Measurements from ENCODE around the gene LILRA1. TPM values are rescaled to one million over a fixed set of nuclear protein-coding genes. Genes with fewer than 3 reads are reported as not detected.
"Not testable (repeated sequence)": the region's sequence is repeated elsewhere in the genome, so short reads cannot be mapped to it uniquely, and the experiment has no call there.

Gene LILRA1
- total RNA-seq: 2.2 TPM
- polyA plus RNA-seq (ENCODE audit: insufficient read depth, low read depth, low replicate concordance): 0.43 TPM
- long read RNA-seq, donor 1: 0 reads
- long read RNA-seq, donor 2: 0 reads
- long read RNA-seq, donor 3: 0 reads
- long read RNA-seq, donor 4: 0 reads
- long read RNA-seq, donor 5: 0 reads
- long read RNA-seq, donor 6: 0 reads
- long read RNA-seq, donor 7: 0 reads
- long read RNA-seq, donor 8: 0 reads
- long read RNA-seq, donor 9: 0 reads
- long read RNA-seq, donor 10: 0 reads

DNA sequence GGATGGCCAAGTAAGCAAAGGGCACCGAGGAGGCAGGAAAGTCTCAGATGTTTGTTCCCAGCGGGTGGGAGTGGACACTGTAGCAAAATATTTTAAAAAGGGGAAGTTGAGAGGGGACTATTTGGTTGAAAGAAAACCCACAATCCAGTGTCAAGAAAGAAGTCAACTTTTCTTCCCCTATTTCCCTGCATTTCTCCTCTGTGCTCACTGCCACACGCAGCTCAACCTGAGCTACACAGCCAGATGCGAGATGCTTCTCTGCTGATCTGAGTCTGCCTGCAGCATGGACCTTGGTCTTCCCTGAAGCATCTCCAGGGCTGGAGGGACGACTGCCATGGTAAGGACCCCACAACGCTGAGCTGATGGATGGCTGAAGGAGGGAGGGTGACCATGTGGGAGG lies at the start of gene LILRA1:
Gene LILRA1 (plus strand): TSS at position 188 of the 400 bp plus-strand sequence. CDS start 613 bp downstream, outside the sequence.
- H3K27me3 ChIP-seq (ENCODE audit: control insufficient read depth, insufficient read depth, low read length); H3K4me3 ChIP-seq (ENCODE audit: low read length in 3 of 3); H3K9me3 ChIP-seq (ENCODE audit: control insufficient read depth in 2 of 3, insufficient read depth in 1 of 3, low read length in 3 of 3); H3K36me3 ChIP-seq (ENCODE audit: control insufficient read depth in 2 of 3, insufficient read depth in 3 of 3, low read length in 3 of 3); H3K27ac ChIP-seq (ENCODE audit: low read depth in 2 of 2, low read length in 2 of 2); FAIRE-seq; H3K4me1 ChIP-seq (ENCODE audit: control insufficient read depth in 2 of 3, insufficient read depth in 2 of 3, low read depth in 1 of 3, low read length in 3 of 3); H3K9ac ChIP-seq (ENCODE audit: low read length in 3 of 3); intact Hi-C loops (cut with DNase I): not testable (repeated sequence)
- peak in 1 of 5 donors; percentile 18 for DNase-seq

DNA sequence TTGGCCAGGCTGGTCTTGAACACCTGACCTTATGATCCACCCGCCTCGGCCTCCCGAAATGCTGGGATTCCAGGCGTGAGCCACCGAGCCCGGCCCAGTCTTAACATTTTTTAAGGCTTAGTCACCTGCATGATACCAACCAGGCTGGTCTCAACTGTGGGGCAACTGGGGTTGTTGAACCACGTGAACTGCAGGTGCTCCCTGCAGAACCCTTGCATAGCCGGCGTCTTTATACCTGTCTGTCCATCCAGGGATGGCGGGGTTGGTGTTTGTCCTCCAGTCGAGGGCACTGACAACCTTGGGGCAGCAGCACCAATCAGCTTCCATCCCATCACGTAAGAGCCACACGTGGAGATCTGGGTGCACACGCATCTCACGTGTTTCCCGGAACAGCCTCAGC lies 44.6 kb upstream of the LILRA1 start:
- Histone ChIP-seq H3K9me3 (ENCODE audit: control insufficient read depth in 2 of 3, insufficient read depth in 1 of 3, low read length in 3 of 3) (no peaks in the 10 kb centered on the region), H3K27me3 (ENCODE audit: control insufficient read depth, insufficient read depth, low read length) (no peaks in the 10 kb centered on the region), H3K9ac (ENCODE audit: low read length in 3 of 3) (no peak overlapping the region), H3K4me1 (ENCODE audit: control insufficient read depth in 2 of 3, insufficient read depth in 2 of 3, low read depth in 1 of 3, low read length in 3 of 3) (no peaks in the 10 kb centered on the region), H3K4me3 (ENCODE audit: low read length in 3 of 3) (no peak overlapping the region), H3K36me3 (ENCODE audit: control insufficient read depth in 2 of 3, insufficient read depth in 3 of 3, low read length in 3 of 3) (no peaks in the 10 kb centered on the region), H3K27ac (ENCODE audit: low read depth in 2 of 2, low read length in 2 of 2) (no peak overlapping the region)
- TF ChIP-seq, protein P1, sequence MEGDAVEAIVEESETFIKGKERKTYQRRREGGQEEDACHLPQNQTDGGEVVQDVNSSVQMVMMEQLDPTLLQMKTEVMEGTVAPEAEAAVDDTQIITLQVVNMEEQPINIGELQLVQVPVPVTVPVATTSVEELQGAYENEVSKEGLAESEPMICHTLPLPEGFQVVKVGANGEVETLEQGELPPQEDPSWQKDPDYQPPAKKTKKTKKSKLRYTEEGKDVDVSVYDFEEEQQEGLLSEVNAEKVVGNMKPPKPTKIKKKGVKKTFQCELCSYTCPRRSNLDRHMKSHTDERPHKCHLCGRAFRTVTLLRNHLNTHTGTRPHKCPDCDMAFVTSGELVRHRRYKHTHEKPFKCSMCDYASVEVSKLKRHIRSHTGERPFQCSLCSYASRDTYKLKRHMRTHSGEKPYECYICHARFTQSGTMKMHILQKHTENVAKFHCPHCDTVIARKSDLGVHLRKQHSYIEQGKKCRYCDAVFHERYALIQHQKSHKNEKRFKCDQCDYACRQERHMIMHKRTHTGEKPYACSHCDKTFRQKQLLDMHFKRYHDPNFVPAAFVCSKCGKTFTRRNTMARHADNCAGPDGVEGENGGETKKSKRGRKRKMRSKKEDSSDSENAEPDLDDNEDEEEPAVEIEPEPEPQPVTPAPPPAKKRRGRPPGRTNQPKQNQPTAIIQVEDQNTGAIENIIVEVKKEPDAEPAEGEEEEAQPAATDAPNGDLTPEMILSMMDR (IDR thresholded peaks at IDR 0.05; ENCODE audit: borderline replicate concordance, extremely low read depth, insufficient read depth): no peak
- DNase-seq (no peak), FAIRE-seq (no peak)
- intact Hi-C loops (cut with DNase I): no loop called here

DNA sequence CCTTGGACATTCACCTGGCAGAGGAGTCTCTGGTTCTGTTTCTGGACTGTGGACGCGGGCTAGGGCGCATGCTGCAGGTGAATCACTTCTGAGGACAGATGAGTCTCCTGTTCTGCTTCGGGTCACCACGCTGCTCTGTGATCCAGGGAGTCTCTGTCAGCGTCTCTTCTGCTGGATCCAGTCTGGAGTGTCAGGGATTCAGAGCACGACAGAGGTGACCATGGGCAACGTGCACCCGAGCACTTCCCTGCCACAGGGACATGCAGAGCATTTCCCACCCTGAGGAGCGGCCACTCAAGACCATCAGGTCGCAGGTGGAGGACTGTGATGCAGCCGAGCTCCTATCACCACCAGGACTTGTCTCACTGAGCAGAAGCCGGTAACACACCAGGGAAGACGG lies 44.2 kb upstream of the LILRA1 start:
- DNase-seq (no peak), FAIRE-seq (no peak)
- H3K36me3 ChIP-seq (ENCODE audit: control insufficient read depth in 2 of 3, insufficient read depth in 3 of 3, low read length in 3 of 3): no peaks in the 10 kb centered on the region
- TF ChIP-seq, protein P1 (IDR thresholded peaks at IDR 0.05; ENCODE audit: borderline replicate concordance, extremely low read depth, insufficient read depth): no peak
- H3K9me3 ChIP-seq (ENCODE audit: control insufficient read depth in 2 of 3, insufficient read depth in 1 of 3, low read length in 3 of 3): no peaks in the 10 kb centered on the region
- H3K27ac ChIP-seq (ENCODE audit: low read depth in 2 of 2, low read length in 2 of 2): no peak overlapping the region
- no peak overlapping the region for H3K9ac ChIP-seq (ENCODE audit: low read length in 3 of 3)
- no peak overlapping the region for H3K4me3 ChIP-seq (ENCODE audit: low read length in 3 of 3)
- no peaks in the 10 kb centered on the region for H3K4me1 ChIP-seq (ENCODE audit: control insufficient read depth in 2 of 3, insufficient read depth in 2 of 3, low read depth in 1 of 3, low read length in 3 of 3)
- H3K27me3 ChIP-seq (ENCODE audit: control insufficient read depth, insufficient read depth, low read length): no peaks in the 10 kb centered on the region
- intact Hi-C loops (cut with DNase I): no loop called here

DNA sequence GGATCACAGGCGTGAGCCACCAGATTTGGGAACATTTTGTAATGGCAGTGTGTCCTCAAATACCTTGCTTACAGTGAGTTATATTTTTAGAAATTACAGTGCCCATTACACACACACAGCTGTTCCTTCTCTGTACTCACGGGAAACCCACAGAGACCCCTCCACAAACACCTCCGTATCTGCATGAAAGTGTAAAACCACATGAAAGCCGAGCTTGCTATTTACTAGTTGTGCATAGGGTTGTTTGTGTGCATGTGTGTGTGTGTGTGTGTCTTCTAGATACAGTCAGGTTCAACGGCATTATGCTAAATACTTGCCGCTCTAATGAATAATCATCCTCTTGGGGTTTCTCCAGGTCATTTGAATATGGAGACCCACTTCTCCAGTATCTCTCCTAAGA lies 42.1 kb upstream of the LILRA1 start:
- Histone ChIP-seq H3K27me3 (ENCODE audit: control insufficient read depth, insufficient read depth, low read length) (no peaks in the 10 kb centered on the region), H3K4me3 (ENCODE audit: low read length in 3 of 3) (no peak overlapping the region), H3K4me1 (ENCODE audit: control insufficient read depth in 2 of 3, insufficient read depth in 2 of 3, low read depth in 1 of 3, low read length in 3 of 3) (no peaks in the 10 kb centered on the region), H3K9ac (ENCODE audit: low read length in 3 of 3) (no peak overlapping the region), H3K27ac (ENCODE audit: low read depth in 2 of 2, low read length in 2 of 2) (no peak overlapping the region), H3K9me3 (ENCODE audit: control insufficient read depth in 2 of 3, insufficient read depth in 1 of 3, low read length in 3 of 3) (no peaks in the 10 kb centered on the region), H3K36me3 (ENCODE audit: control insufficient read depth in 2 of 3, insufficient read depth in 3 of 3, low read length in 3 of 3) (no peaks in the 10 kb centered on the region)
- TF ChIP-seq, protein P1 (IDR thresholded peaks at IDR 0.05; ENCODE audit: borderline replicate concordance, extremely low read depth, insufficient read depth): no peak
- intact Hi-C loops (cut with DNase I): no loop called here
- FAIRE-seq: no peak
- DNase-seq: no peak

Data from kidney (tissue), 22 donors.